Gastroesophageal sphincter (tissue), 3 donors: Measurements from ENCODE around the gene E4F1.

ENCODE experiments used
- CTCF ChIP-seq, 4 experiments: fragments of 200-600 bp in 2 of 4; fragments of 450-650 bp in 2 of 4; sonication (generic) in 1 of 4; IDR thresholded peaks; one replicate each; pipeline ENCODE4 v1.5.1; 2017 to 2019; ENCODE audit warnings: antibody characterized with exemption in 4 of 4, mild to moderate bottlenecking in 2 of 4, moderate library complexity in 2 of 4
- EP300 ChIP-seq: sonication (generic); formaldehyde crosslinking; IDR thresholded peaks from one replicate; pipeline ENCODE4 v1.6.1; 2017; ENCODE audit warnings: antibody characterized with exemption, mild to moderate bottlenecking
- POLR2A ChIP-seq, 2 donors: fragments of 450-650 bp; IDR thresholded peaks; one replicate each; pipeline ENCODE4 v1.6.1; 2017; ENCODE audit warnings: antibody characterized with exemption in 2 of 2, mild to moderate bottlenecking in 2 of 2, moderate library complexity in 1 of 2

DNA sequence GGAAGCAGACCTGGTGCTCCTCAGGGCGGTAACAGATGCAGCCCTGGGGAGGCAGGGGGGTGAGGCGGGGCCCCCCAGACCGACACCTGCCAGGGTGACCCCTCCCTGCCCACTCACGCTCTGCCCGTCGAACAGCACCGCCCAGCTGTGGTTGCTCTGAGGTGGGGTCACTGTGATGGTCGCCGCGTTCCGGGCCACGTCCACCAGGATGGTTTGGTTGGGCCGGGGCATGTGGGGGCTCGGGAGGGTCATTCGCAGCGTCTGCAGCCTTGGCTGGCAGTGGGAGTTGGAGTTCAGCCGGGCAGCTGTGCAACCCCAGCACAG is 13.4 kb upstream of the E4F1 start:
- TF ChIP-seq POLR2A (IDR thresholded peaks at IDR 0.05): no peak
- TF ChIP-seq CTCF (IDR thresholded peaks at IDR 0.05): no peak
- no peak for TF ChIP-seq EP300
